HG02678 (cell line): ENCODE results near the gene FCRL5.

Experiments used
- ATAC-seq: cut with Tn5 transposase; IDR thresholded peaks from one replicate; pipeline ENCODE4 v1.9.1; 2021; ENCODE audit warnings: mild to moderate bottlenecking, moderate library complexity; ENCODE audit not compliant: unreplicated experiment

Gene FCRL5

GRCh38 chr1:157532569-157532968 lies 19.7 kb downstream of the FCRL5 start:
- no peak for ATAC-seq

- ATAC-seq = peak; percentile 80
Measured at GRCh38 chr1:157523774-157524493, 28.4 kb downstream of the FCRL5 start.

- ATAC-seq = no peak
Measured at GRCh38 chr1:157521056-157521455, 31.3 kb downstream of the FCRL5 start.

GRCh38 chr1:157520386-157520935 lies 31.9 kb downstream of the FCRL5 start:
- no peak for ATAC-seq

- ATAC-seq = no peak
Measured at GRCh38 chr1:157519451-157519850, 32.9 kb downstream of the FCRL5 start.

- ATAC-seq = no peak
Measured at GRCh38 chr1:157517016-157517415, 35.3 kb downstream of the FCRL5 start.

GRCh38 chr1:157515709-157516108 lies 36.6 kb downstream of the FCRL5 start:
- no peak for ATAC-seq

GRCh38 chr1:157515141-157515540 lies 37.2 kb downstream of the FCRL5 start:
- no peak for ATAC-seq

GRCh38 chr1:157512036-157512969 lies 40.0 kb downstream of the FCRL5 start:
- peak; percentile 57 for ATAC-seq

- ATAC-seq = no peak
Measured at GRCh38 chr1:157509546-157510232, 42.6 kb downstream of the FCRL5 start.

- ATAC-seq = peak; percentile 91
Measured at GRCh38 chr1:157505481-157506272, 46.6 kb downstream of the FCRL5 start.

GRCh38 chr1:157504646-157505045 lies 47.7 kb downstream of the FCRL5 start:
- no peak for ATAC-seq

- ATAC-seq = no peak
Measured at GRCh38 chr1:157499521-157499920, 52.8 kb downstream of the FCRL5 start.

GRCh38 chr1:157498736-157499090 lies 53.6 kb downstream of the FCRL5 start:
- no peak for ATAC-seq

GRCh38 chr1:157497987-157498735 lies 54.2 kb downstream of the FCRL5 start:
- no peak for ATAC-seq

GRCh38 chr1:157497284-157497683 lies 55.0 kb downstream of the FCRL5 start:
- no peak for ATAC-seq

GRCh38 chr1:157496121-157496526 lies 56.2 kb downstream of the FCRL5 start:
- no peak for ATAC-seq

GRCh38 chr1:157495285-157495684 lies 57.0 kb downstream of the FCRL5 start:
- ATAC-seq = no peak

GRCh38 chr1:157494093-157494492 lies 58.2 kb downstream of the FCRL5 start:
- no peak for ATAC-seq
